MM.1S (cell line): ENCODE data around the gene NUCKS1.

Experiments
- DNase-seq: peaks from one replicate; pipeline ENCODE4 v3.0.0-alpha.2; 2015
- H2AFZ ChIP-seq: fragments of 300-600 bp; sonication (generic); 2 replicates; pipeline ENCODE4 v1.6.0; 2016; ENCODE audit warnings: antibody characterized with exemption, low read length
- H3F3A ChIP-seq: fragments of 300-600 bp; sonication (generic); 2 replicates; pipeline ENCODE4 v1.6.1; 2016; ENCODE audit warnings: mild to moderate bottlenecking, antibody characterized with exemption, low read length, moderate library complexity, mixed read lengths; ENCODE audit not compliant: insufficient read depth
- H3K27ac ChIP-seq: fragments of 300-600 bp; sonication (generic); 2 replicates; pipeline ENCODE4 v1.5.1; 2016; ENCODE audit warnings: mild to moderate bottlenecking, low read length
- H3K27me3 ChIP-seq: fragments of 300-600 bp; sonication (generic); replicated peaks from 2 replicates; pipeline ENCODE4 v1.6.0; 2016; ENCODE audit warnings: low read length; ENCODE audit not compliant: insufficient read depth
- H3K36me3 ChIP-seq: fragments of 300-600 bp; sonication (generic); replicated peaks from 2 replicates; pipeline ENCODE4 v1.6.1; 2016; ENCODE audit warnings: mild to moderate bottlenecking, low read length, mixed read lengths; ENCODE audit not compliant: insufficient read depth
- H3K4me1 ChIP-seq: fragments of 300-600 bp; sonication (generic); 2 replicates; pipeline ENCODE4 v1.6.1; 2016; ENCODE audit warnings: low read length, mixed read lengths
- H3K4me2 ChIP-seq: fragments of 300-600 bp; sonication (generic); 2 replicates; pipeline ENCODE4 v1.6.0; 2016; ENCODE audit warnings: low read depth, low read length
- H3K4me3 ChIP-seq: fragments of 300-600 bp; sonication (generic); 2 replicates; pipeline ENCODE4 v1.5.1; 2016; ENCODE audit warnings: low read length, mixed read lengths
- H3K79me2 ChIP-seq: fragments of 300-600 bp; sonication (generic); 2 replicates; pipeline ENCODE4 v1.6.1; 2016; ENCODE audit warnings: mixed run types, low read length, mixed read lengths
- H3K9ac ChIP-seq: fragments of 300-600 bp; sonication (generic); 2 replicates; pipeline ENCODE4 v1.6.1; 2016; ENCODE audit warnings: low read length, mixed read lengths
- H3K9me2 ChIP-seq: fragments of 300-600 bp; sonication (generic); replicated peaks from 2 replicates; pipeline ENCODE4 v1.6.1; 2016; ENCODE audit warnings: mild to moderate bottlenecking, low read length, mixed read lengths; ENCODE audit not compliant: insufficient read depth
- H3K9me3 ChIP-seq: fragments of 300-600 bp; sonication (generic); replicated peaks from 2 replicates; pipeline ENCODE4 v1.6.1; 2016; ENCODE audit warnings: mild to moderate bottlenecking, low read length, mixed read lengths; ENCODE audit not compliant: insufficient read depth
- H4K20me1 ChIP-seq: fragments of 300-600 bp; sonication (generic); 2 replicates; pipeline ENCODE4 v1.6.1; 2016; ENCODE audit warnings: mild to moderate bottlenecking, low read length, moderate library complexity, mixed read lengths; ENCODE audit not compliant: insufficient read depth
- CTCF ChIP-seq: fragments of 300-600 bp; sonication (generic); IDR thresholded peaks from 2 replicates; pipeline ENCODE4 v1.5.1; 2016; ENCODE audit warnings: antibody characterized with exemption, low read length, mixed read lengths
- EZH2 ChIP-seq: fragments of 300-600 bp; sonication (generic); optimal IDR thresholded peaks from 2 replicates; pipeline ENCODE3; 2017; ENCODE audit warnings: low read depth, mild to moderate bottlenecking, antibody characterized with exemption, low read length, mixed read lengths
- EZH2phosphoT487 ChIP-seq: fragments of 300-600 bp; sonication (generic); IDR thresholded peaks from 2 replicates; pipeline ENCODE4 v1.6.1; 2018; ENCODE audit warnings: antibody characterized with exemption, low read length

The NUCKS1 gene

GRCh38 chr1:205670611-205671430, 79.2 kb downstream of the NUCKS1 start:
- Histone ChIP-seq H2AFZ (no peak overlapping the region), H3K9ac (no peak overlapping the region), H3K27ac (no peak overlapping the region), H3K79me2 (no peaks in the 10 kb centered on the region), H4K20me1 (0 out of 2 replicates have a peak, but pooled peaks cover 2% of the 10 kb centered on the region), H3K9me2 (no peaks in the 10 kb centered on the region), H3F3A (peaks cover 21% of the 10 kb centered on the region), H3K9me3 (no peaks in the 10 kb centered on the region), H3K4me2 (peak overlapping the region; percentile 38; the same call in 1 of the 2 replicates), H3K27me3 (peaks cover 65% of the 10 kb centered on the region), H3K36me3 (no peaks in the 10 kb centered on the region), H3K4me3 (no peak overlapping the region), H3K4me1 (peaks cover 22% of the 10 kb centered on the region)
- TF ChIP-seq CTCF (no peak), EZH2phosphoT487 (no peak), EZH2 (no peak)
- no peak for DNase-seq

GRCh38 chr1:205670150-205670446, 79.9 kb downstream of the NUCKS1 start:
- no peak for DNase-seq
- Histone ChIP-seq H3K27me3 (peaks cover 71% of the 10 kb centered on the region), H3K9ac (no peak overlapping the region), H3K27ac (no peak overlapping the region), H3K79me2 (no peaks in the 10 kb centered on the region), H3K4me2 (no peak overlapping the region), H3K36me3 (no peaks in the 10 kb centered on the region), H3K9me3 (no peaks in the 10 kb centered on the region), H4K20me1 (0 out of 2 replicates have a peak, but pooled peaks cover 2% of the 10 kb centered on the region), H3F3A (peaks cover 21% of the 10 kb centered on the region), H3K4me1 (peaks cover 22% of the 10 kb centered on the region), H3K9me2 (no peaks in the 10 kb centered on the region), H3K4me3 (no peak overlapping the region), H2AFZ (no peak overlapping the region)
- no peak for TF ChIP-seq CTCF
- no peak for TF ChIP-seq EZH2
- TF ChIP-seq EZH2phosphoT487: no peak

GRCh38 chr1:205669341-205670149, 80.4 kb downstream of the NUCKS1 start:
- H4K20me1 ChIP-seq: 0 out of 2 replicates have a peak, but pooled peaks cover 2% of the 10 kb centered on the region
- no peak for TF ChIP-seq CTCF
- no peak for TF ChIP-seq EZH2
- TF ChIP-seq EZH2phosphoT487: no peak
- H3K9me2 ChIP-seq: no peaks in the 10 kb centered on the region
- H3K27ac ChIP-seq: no peak overlapping the region
- peaks cover 77% of the 10 kb centered on the region for H3K27me3 ChIP-seq
- no peak overlapping the region for H3K9ac ChIP-seq
- peaks cover 21% of the 10 kb centered on the region for H3F3A ChIP-seq
- no peak overlapping the region for H2AFZ ChIP-seq
- H3K36me3 ChIP-seq: no peaks in the 10 kb centered on the region
- DNase-seq: no peak
- H3K9me3 ChIP-seq: no peaks in the 10 kb centered on the region
- H3K4me2 ChIP-seq: no peak overlapping the region
- H3K4me3 ChIP-seq: no peak overlapping the region
- H3K79me2 ChIP-seq: no peaks in the 10 kb centered on the region
- peaks cover 22% of the 10 kb centered on the region for H3K4me1 ChIP-seq
